Type B pancreatic cell (in vitro differentiated cells): ENCODE data around the gene AUH. TPM values are rescaled to one million over a fixed set of nuclear protein-coding genes. Genes with fewer than 3 reads are reported as not detected.

ENCODE experiments used
- DNase-seq: peaks from one replicate; pipeline ENCODE4 v3.0.0; 2021; ENCODE audit warnings: mixed read lengths; ENCODE audit not compliant: unreplicated experiment; ENCODE audit errors: extremely low spot score
- H3K27ac Mint-ChIP-seq: 2 replicates; pipeline ENCODE4 v1.8.0; 2021; ENCODE audit warnings: mild to moderate bottlenecking, mixed read lengths
- H3K27me3 Mint-ChIP-seq: 2 replicates; pipeline ENCODE4 v1.8.0; 2021; ENCODE audit warnings: mixed read lengths
- H3K36me3 Mint-ChIP-seq: 2 replicates; pipeline ENCODE4 v1.8.0; 2021; ENCODE audit warnings: mixed read lengths
- H3K4me1 Mint-ChIP-seq: one replicate; pipeline ENCODE4 v1.8.0; 2021; ENCODE audit warnings: mixed read lengths; ENCODE audit not compliant: unreplicated experiment
- H3K4me3 Mint-ChIP-seq: 2 replicates; pipeline ENCODE4 v1.8.0; 2021; ENCODE audit warnings: mild to moderate bottlenecking, mixed read lengths
- H3K9me3 Mint-ChIP-seq: 2 replicates; pipeline ENCODE4 v1.8.0; 2021; ENCODE audit warnings: mixed read lengths
- CTCF ChIP-seq: fragments of 200-600 bp; sonication (generic); conservative IDR thresholded peaks from 2 replicates; pipeline ENCODE4 v1.5.0; 2021; ENCODE audit warnings: antibody characterized with exemption, mild to moderate bottlenecking
- total RNA-seq: library from RNA; stranded (reverse); gene quantifications from 2 replicates; pipeline ENCODE4 v1.2.1, GENCODE V29; 2021; ENCODE audit warnings: low replicate concordance

Gene AUH
- total RNA-seq, 1 donor from 2014 or later: 25.0 TPM

DNA sequence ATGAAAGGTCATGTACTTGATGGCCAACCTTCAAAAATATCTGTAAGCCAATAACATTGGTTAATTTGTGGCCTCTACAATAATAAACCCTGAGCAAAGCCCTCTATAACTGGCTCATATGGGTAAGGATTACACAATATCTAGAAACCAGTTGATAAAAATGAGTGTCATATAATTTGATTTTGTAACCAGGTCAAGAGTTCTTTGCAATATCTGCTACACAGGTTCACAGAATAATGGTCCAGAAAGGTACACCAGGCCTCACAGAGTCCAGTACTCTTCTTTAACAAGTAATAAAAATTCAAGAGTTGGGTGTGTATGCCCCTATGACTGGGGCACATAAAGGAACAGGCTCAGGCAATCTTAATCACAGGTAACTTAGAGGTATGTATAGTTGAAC is 95.3 kb downstream of the AUH start:
- Mint-ChIP-seq H3K27ac (no peak overlapping the region), H3K4me1 (no peaks in the 10 kb centered on the region), H3K4me3 (no peak overlapping the region), H3K27me3 (no peaks in the 10 kb centered on the region), H3K36me3 (peaks cover 7% of the 10 kb centered on the region), H3K9me3 (peaks cover 1% of the 10 kb centered on the region)
- DNase-seq: no peak
- no peak for TF ChIP-seq CTCF

DNA sequence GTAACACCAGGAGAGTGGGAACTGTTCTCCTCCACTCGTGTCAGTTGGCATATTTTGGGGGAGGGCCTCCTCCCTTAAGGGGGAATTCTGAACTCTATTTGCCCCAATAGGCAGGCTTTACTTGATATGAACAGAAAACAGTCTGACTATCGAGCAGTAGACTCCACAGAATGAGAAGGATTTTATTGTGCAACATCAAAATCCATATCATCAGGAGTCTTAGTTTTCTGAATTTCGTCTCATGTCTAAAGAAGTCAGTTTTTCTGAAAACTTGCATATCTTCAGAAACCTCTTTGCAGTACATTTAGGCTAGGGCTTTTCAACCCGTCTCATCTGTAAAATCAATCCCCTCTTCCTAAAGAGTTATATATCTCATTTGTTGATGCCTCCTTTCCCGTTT is 96.2 kb downstream of the AUH start:
- peaks cover 4% of the 10 kb centered on the region for H3K9me3 Mint-ChIP-seq
- no peaks in the 10 kb centered on the region for H3K4me1 Mint-ChIP-seq
- H3K36me3 Mint-ChIP-seq: peaks cover 11% of the 10 kb centered on the region
- DNase-seq: no peak
- H3K4me3 Mint-ChIP-seq: no peak overlapping the region
- TF ChIP-seq CTCF: no peak
- H3K27ac Mint-ChIP-seq: no peak overlapping the region
- no peaks in the 10 kb centered on the region for H3K27me3 Mint-ChIP-seq

- Mint-ChIP-seq H3K9me3 (peaks cover 4% of the 10 kb centered on the region), H3K27ac (no peak overlapping the region), H3K4me1 (no peaks in the 10 kb centered on the region), H3K36me3 (peaks cover 11% of the 10 kb centered on the region), H3K27me3 (no peaks in the 10 kb centered on the region), H3K4me3 (no peak overlapping the region)
- no peak for TF ChIP-seq CTCF
- no peak for DNase-seq
Observed at GRCh38 chr9:91261417-91261816, 100.3 kb downstream of the AUH start.

- DNase-seq: no peak
- H3K27me3 Mint-ChIP-seq: no peaks in the 10 kb centered on the region
- no peak for TF ChIP-seq CTCF
- peaks cover 4% of the 10 kb centered on the region for H3K9me3 Mint-ChIP-seq
- no peak overlapping the region for H3K4me3 Mint-ChIP-seq
- H3K36me3 Mint-ChIP-seq: peaks cover 8% of the 10 kb centered on the region
- no peak overlapping the region for H3K27ac Mint-ChIP-seq
- H3K4me1 Mint-ChIP-seq: peaks cover 15% of the 10 kb centered on the region
Observed at GRCh38 chr9:91259162-91259561, 102.6 kb downstream of the AUH start.

DNA sequence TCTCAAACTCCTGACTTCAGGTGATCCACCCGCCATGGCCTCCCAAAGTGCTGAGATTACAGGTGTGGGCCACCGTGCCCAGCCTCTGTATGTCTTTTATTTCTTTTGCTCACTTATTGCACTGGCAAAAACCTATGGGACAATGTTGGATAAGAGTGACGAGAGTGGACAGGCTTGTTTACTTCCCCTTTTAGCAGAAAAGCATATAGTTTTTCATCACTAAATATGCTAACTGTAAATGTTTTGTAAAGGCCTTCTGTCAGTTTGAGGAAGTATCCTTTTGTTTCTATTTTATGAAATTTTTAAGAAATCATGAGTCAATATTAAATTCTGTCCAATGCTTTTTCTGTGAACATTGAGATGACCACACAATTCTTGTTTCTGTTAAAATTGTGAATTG is 103.3 kb downstream of the AUH start:
- peaks cover 4% of the 10 kb centered on the region for H3K36me3 Mint-ChIP-seq
- H3K9me3 Mint-ChIP-seq: peaks cover 4% of the 10 kb centered on the region

More for the DNA sequence above, 103.3 kb downstream of the AUH start:
- Mint-ChIP-seq H3K27me3 (no peaks in the 10 kb centered on the region), H3K4me3 (no peak overlapping the region), H3K27ac (no peak overlapping the region), H3K4me1 (peaks cover 19% of the 10 kb centered on the region)
- no peak for TF ChIP-seq CTCF
- DNase-seq: no peak
